HCT116 (cell line): ENCODE data around the gene NDUFS3. TPM values are rescaled to one million over a fixed set of nuclear protein-coding genes. Genes with fewer than 3 reads are reported as not detected.

Experiments
- ATAC-seq: fragments of 200-7000 bp; cut with Tn5 transposase; 2 replicates; pipeline ENCODE4 v1.9.1; 2020; ENCODE audit warnings: mild to moderate bottlenecking, moderate library complexity
- BruUV-seq: library from RNA; stranded (reverse); fragments of 400-500 nt; replicated peaks from 2 replicates; lab custom pipeline; 2021; lab: Mats Ljungman, UMichigan
- CTCF ChIA-PET: fragments of 300-600 bp; sonication (Branson Sonifier 250); formaldehyde crosslinking; loops from one replicate; lab custom pipeline; 2021; ENCODE audit warnings: antibody characterized with exemption; lab: Charles Lee
- POLR2A ChIA-PET: fragments of 300-600, 350-600 bp; sonication (Branson Sonifier 250); formaldehyde crosslinking; loops from one replicate; lab custom pipeline; 2021; ENCODE audit warnings: antibody characterized with exemption; lab: Charles Lee
- RAD21 ChIA-PET, 2 experiments: fragments of 300-600 bp; sonication (Branson Sonifier 250); formaldehyde crosslinking; loops; one replicate each; lab custom pipeline; 2023; ENCODE audit warnings: low total read pairs in 2 of 2; ENCODE audit not compliant: uncharacterized antibody in 2 of 2, unreplicated experiment in 2 of 2, low non-redundant PET in 1 of 2; lab: Charles Lee
- DNase-seq: peaks from one replicate; pipeline ENCODE4 v3.0.0-alpha.2; 2010; ENCODE audit warnings: low read depth, low spot score
- H2AFZ ChIP-seq: fragments of 200-600 bp; shearing (Covaris generic), sonication (generic); 2 replicates; pipeline ENCODE4 v1.6.1; 2017; ENCODE audit warnings: low read depth, mixed run types, mixed read lengths, antibody characterized with exemption, low read length; ENCODE audit not compliant: poor library complexity, severe bottlenecking
- H3K27ac ChIP-seq: 2 replicates; pipeline ENCODE4 v1.5.1; 2012; ENCODE audit warnings: low read depth, low read length
- H3K27me3 ChIP-seq: fragments of 200-600 bp; sonication (generic); 2 replicates; pipeline ENCODE4 v1.6.1; 2016; ENCODE audit warnings: mixed run types, low read length, mixed read lengths; ENCODE audit not compliant: insufficient read depth
- H3K36me3 ChIP-seq, 2 experiments: fragments of 200-500 bp in 1 of 2; fragments of 200-600 bp in 1 of 2; sonication (Bioruptor generic) in 1 of 2; sonication (generic) in 1 of 2; 2 replicates each; pipeline versions ENCODE4 v1.5.1 to v1.6.1; 2014 to 2016; ENCODE audit warnings: low read length in 2 of 2, inconsistent platforms in 1 of 2, mixed read lengths in 1 of 2, mixed run types in 1 of 2; ENCODE audit not compliant: insufficient read depth in 2 of 2, control insufficient read depth in 1 of 2
- H3K4me1 ChIP-seq, 2 experiments: fragments of 200-600 bp in 1 of 2; sonication (generic) in 1 of 2; 2 replicates each; pipeline versions ENCODE4 v1.5.1 to v1.6.1; 2012 to 2017; ENCODE audit warnings: low read length in 2 of 2, inconsistent platforms in 1 of 2, mild to moderate bottlenecking in 1 of 2, mixed read lengths in 1 of 2, mixed run types in 1 of 2, moderate library complexity in 1 of 2; ENCODE audit not compliant: insufficient read depth in 2 of 2, control insufficient read depth in 1 of 2
- H3K4me2 ChIP-seq: fragments of 200-600 bp; sonication (generic); 2 replicates; pipeline ENCODE4 v1.6.1; 2017; ENCODE audit warnings: mixed run types, low read length, mixed read lengths
- H3K4me3 ChIP-seq, 2 experiments: fragments of 200-600 bp in 1 of 2; sonication (generic) in 1 of 2; replicated peaks in 1 of 2; 2 replicates each; pipeline ENCODE4 v1.5.1; 2011 to 2016; ENCODE audit warnings: low read length in 2 of 2, control low read depth in 1 of 2, low read depth in 1 of 2, mild to moderate bottlenecking in 1 of 2, mixed read lengths in 1 of 2, mixed run types in 1 of 2
- H3K79me2 ChIP-seq: fragments of 200-600 bp; sonication (generic); 2 replicates; pipeline ENCODE4 v1.6.1; 2017; ENCODE audit warnings: mild to moderate bottlenecking, mixed run types, low read length, moderate library complexity, mixed read lengths; ENCODE audit not compliant: insufficient read depth
- H3K9ac ChIP-seq: fragments of 200-600 bp; sonication (generic); 2 replicates; pipeline ENCODE4 v1.6.1; 2016; ENCODE audit warnings: low read length, mixed read lengths
- H3K9me2 ChIP-seq: fragments of 200-600 bp; sonication (generic), shearing (Covaris generic); 2 replicates; pipeline ENCODE4 v1.6.1; 2017; ENCODE audit warnings: mixed run types, mild to moderate bottlenecking, moderate library complexity; ENCODE audit not compliant: insufficient read depth
- H3K9me3 ChIP-seq, 2 experiments: fragments of 200-500 bp in 1 of 2; fragments of 200-600 bp in 1 of 2; sonication (Bioruptor generic) in 1 of 2; sonication (generic) in 1 of 2; 2 replicates each; pipeline ENCODE4 v1.6.1; 2014 to 2017; ENCODE audit warnings: low read length in 2 of 2, mixed read lengths in 2 of 2, inconsistent platforms in 1 of 2, low read depth in 1 of 2, mild to moderate bottlenecking in 1 of 2, mixed run types in 1 of 2, moderate library complexity in 1 of 2; ENCODE audit not compliant: control insufficient read depth in 1 of 2, insufficient read depth in 1 of 2
- H4K20me1 ChIP-seq: fragments of 200-600 bp; sonication (generic), shearing (Covaris generic); 2 replicates; pipeline ENCODE4 v1.6.1; 2017; ENCODE audit warnings: mixed run types, mild to moderate bottlenecking, moderate library complexity; ENCODE audit not compliant: insufficient read depth
- ATF3 ChIP-seq: IDR thresholded peaks from 2 replicates; pipeline ENCODE4 v1.6.1; 2012
- CEBPB ChIP-seq: IDR thresholded peaks from 2 replicates; pipeline ENCODE4 v1.6.1; 2012; ENCODE audit warnings: low read depth
- CTCF ChIP-seq, 3 experiments: fragments of 200-600 bp in 1 of 3; sonication (generic) in 1 of 3; IDR thresholded peaks in 2 of 3; conservative IDR thresholded peaks in 1 of 3; 2 replicates each; pipeline ENCODE4 v1.5.1; 2012 to 2017; ENCODE audit warnings: low read depth in 2 of 3, low read length in 2 of 3, antibody characterized with exemption in 1 of 3, borderline replicate concordance in 1 of 3, control low read depth in 1 of 3, mild to moderate bottlenecking in 1 of 3, mixed read lengths in 1 of 3, mixed run types in 1 of 3, moderate library complexity in 1 of 3; ENCODE audit not compliant: insufficient read depth in 1 of 3
- EGR1 ChIP-seq: IDR thresholded peaks from 2 replicates; pipeline ENCODE4 v1.6.1; 2012; ENCODE audit warnings: low read depth
- EZH2 ChIP-seq: fragments of 200-600 bp; sonication (generic); IDR thresholded peaks from 2 replicates; pipeline ENCODE4 v1.6.1; 2017; ENCODE audit warnings: antibody characterized with exemption, mixed run types
- EZH2phosphoT487 ChIP-seq: fragments of 200-600 bp; IDR thresholded peaks from 2 replicates; pipeline ENCODE4 v1.6.1; 2018; ENCODE audit warnings: antibody characterized with exemption, borderline replicate concordance
- JUND ChIP-seq: IDR thresholded peaks from 2 replicates; pipeline ENCODE4 v1.6.1; 2012
- MAX ChIP-seq: IDR thresholded peaks from 2 replicates; pipeline ENCODE4 v1.6.1; 2012
- POLR2A ChIP-seq: IDR thresholded peaks from 2 replicates; pipeline ENCODE4 v1.7.0; 2011; ENCODE audit warnings: borderline replicate concordance; ENCODE audit not compliant: insufficient read depth, insufficient read length; ENCODE audit errors: extremely low read depth
- POLR2AphosphoS5 ChIP-seq: IDR thresholded peaks from 2 replicates; pipeline ENCODE4 v1.6.1; 2011; ENCODE audit warnings: mild to moderate bottlenecking, low read depth, low read length, moderate library complexity
- RAD21 ChIP-seq: IDR thresholded peaks from 2 replicates; pipeline ENCODE4 v1.6.1; 2012; ENCODE audit warnings: low read depth, mild to moderate bottlenecking
- SIN3A ChIP-seq: IDR thresholded peaks from 2 replicates; pipeline ENCODE4 v1.6.1; 2012; ENCODE audit warnings: low read depth
- SP1 ChIP-seq: IDR thresholded peaks from 2 replicates; pipeline ENCODE4 v1.6.1; 2012; ENCODE audit warnings: low read depth
- TCF7L2 ChIP-seq: IDR thresholded peaks from 2 replicates; pipeline ENCODE4 v1.7.0; 2011; ENCODE audit warnings: borderline replicate concordance, inconsistent platforms; ENCODE audit not compliant: insufficient read depth, insufficient read length; ENCODE audit errors: extremely low read depth
- YY1 ChIP-seq: IDR thresholded peaks from 2 replicates; pipeline ENCODE4 v1.6.1; 2011; ENCODE audit warnings: low read length, low read depth, moderate library complexity, mild to moderate bottlenecking; ENCODE audit not compliant: insufficient replicate concordance; ENCODE audit errors: extremely low read depth
- ZBTB33 ChIP-seq: IDR thresholded peaks from 2 replicates; pipeline ENCODE4 v1.6.1; 2011; ENCODE audit warnings: mild to moderate bottlenecking, low read length, moderate library complexity; ENCODE audit not compliant: insufficient replicate concordance; ENCODE audit errors: extremely low read depth
- ZFX ChIP-seq: fragments of 450-650 bp; IDR thresholded peaks from 2 replicates; pipeline ENCODE4 v1.6.1; 2017
- ZNF274 ChIP-seq: fragments of 200-500 bp; sonication (Bioruptor generic); IDR thresholded peaks from 2 replicates; pipeline ENCODE4 v1.6.1; 2014; ENCODE audit warnings: mild to moderate bottlenecking, low read depth, low read length, inconsistent platforms
- intact Hi-C: fragments of 100-400 bp; cut with micrococcal nuclease; formaldehyde crosslinking; loops from 2 replicates; pipeline ENCODE4 v1.10.0; 2022
- total RNA-seq: library from RNA; stranded (reverse); gene quantifications from one replicate; pipeline ENCODE4 v1.2.1, GENCODE V29; 2021; ENCODE audit not compliant: unreplicated experiment

Gene NDUFS3
- total RNA-seq, 1 experiment from 2014 or later: 134 TPM

- H3K9ac ChIP-seq: no peak overlapping the region
- H3K4me1 ChIP-seq: no peaks in the 10 kb centered on the region
- no peaks in the 10 kb centered on the region for H3K9me2 ChIP-seq
- intact Hi-C loops: no loop called here
- no peak for TF ChIP-seq JUND
- no peak for TF ChIP-seq YY1
- TF ChIP-seq EGR1: no peak
- TF ChIP-seq ZBTB33: no peak
- no peak for TF ChIP-seq POLR2A
- no peak for TF ChIP-seq SP1
- TF ChIP-seq TCF7L2: no peak
- no peak for TF ChIP-seq RAD21
- no peak for TF ChIP-seq CEBPB
- no peak for TF ChIP-seq CTCF (IDR thresholded peaks at IDR 0.05 in 2 of 3, conservative IDR thresholded peaks at IDR 0.05 in 1 of 3; ENCODE audit: borderline replicate concordance in 1 of 3, insufficient read depth in 1 of 3, low read depth in 2 of 3, low read length in 2 of 3)
- no peak for TF ChIP-seq EZH2
- TF ChIP-seq ZFX: no peak
- TF ChIP-seq ZNF274: no peak
- TF ChIP-seq SIN3A: no peak
- TF ChIP-seq POLR2AphosphoS5: no peak
- TF ChIP-seq MAX: no peak
- no peak for TF ChIP-seq EZH2phosphoT487
- TF ChIP-seq ATF3: no peak
- no TSS peak for BruUV-seq
- ChIA-PET CTCF (no interaction called here), RAD21 (no interaction called here), POLR2A (interaction anchor here (0.6 kb wide), 1 partner anchor 339 kb away, joined by 3 read pairs; no protein-coding TSS in a partner anchor)
- H3K4me3 ChIP-seq: no peak overlapping the region
- no peak overlapping the region for H2AFZ ChIP-seq
- H4K20me1 ChIP-seq: no peaks in the 10 kb centered on the region
- peaks cover 6% of the 10 kb centered on the region; the same call in 1 of the 2 replicates for H3K27me3 ChIP-seq
- no peak for DNase-seq
- H3K79me2 ChIP-seq: no peaks in the 10 kb centered on the region
- no peaks in the 10 kb centered on the region for H3K9me3 ChIP-seq
- H3K4me2 ChIP-seq: no peak overlapping the region
- ATAC-seq: no peak
- no peaks in the 10 kb centered on the region for H3K36me3 ChIP-seq
- no peak overlapping the region for H3K27ac ChIP-seq
These were observed 12.9 kb downstream of the NDUFS3 start for GRCh38 chr11:47591764-47592163.
